NCI-H226 (cell line): ENCODE measurements around the gene PCNX1.
A peak's percentile ranks its signal among the peaks of the same experiment; 100 is the strongest.
"Not testable (repeated sequence)": the region's sequence is repeated elsewhere in the genome, so short reads cannot be mapped to it uniquely, and the experiment has no call there.

Experiments
- DNase-seq: peaks from one replicate; pipeline ENCODE4 v3.0.0-alpha.2; 2015

The PCNX1 gene

DNA sequence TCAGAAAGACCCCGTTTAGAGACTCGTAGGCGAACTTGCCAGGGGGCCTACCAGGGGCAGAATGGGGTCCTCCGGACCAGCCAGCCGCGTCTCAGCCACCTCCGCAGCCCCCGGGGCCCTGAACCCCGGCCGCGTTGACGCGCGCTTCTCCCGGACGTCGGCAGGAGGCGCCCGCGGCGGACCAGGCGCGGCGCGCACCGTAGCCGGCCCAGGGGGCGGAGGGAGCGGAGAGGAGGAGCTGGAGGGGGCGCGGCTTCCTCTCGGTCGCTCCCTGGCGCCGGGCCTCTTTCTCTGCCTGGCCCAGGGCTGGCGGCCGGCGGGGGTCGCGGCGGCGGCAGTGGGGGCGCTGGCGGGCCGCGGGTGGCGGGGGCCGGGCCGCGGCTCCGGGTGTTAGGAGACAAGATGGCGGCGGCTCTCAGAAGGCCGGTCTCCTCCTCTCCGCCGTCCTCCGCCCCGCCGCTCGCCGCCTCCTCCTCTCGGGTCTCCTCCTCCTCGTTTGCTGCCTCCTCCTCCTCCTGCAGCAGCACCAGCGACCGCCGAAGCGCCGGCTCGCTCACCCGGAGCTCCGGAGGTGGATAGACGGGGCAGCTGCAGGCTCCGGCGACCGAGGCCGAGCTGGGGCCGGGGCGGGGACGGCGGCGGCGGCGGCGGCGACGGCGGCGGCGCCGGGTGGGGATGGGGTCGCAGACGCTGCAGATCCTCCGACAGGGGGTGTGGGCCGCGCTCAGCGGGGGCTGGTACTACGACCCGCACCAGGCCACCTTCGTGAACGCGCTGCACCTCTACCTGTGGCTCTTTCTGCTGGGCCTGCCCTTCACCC is at the start of gene PCNX1:
PCNX1 (plus strand) TSS at position 284 of the 820 bp plus-strand sequence; CDS start at position 676, 392 bp downstream.
- DNase-seq, result peak; percentile 81

DNA sequence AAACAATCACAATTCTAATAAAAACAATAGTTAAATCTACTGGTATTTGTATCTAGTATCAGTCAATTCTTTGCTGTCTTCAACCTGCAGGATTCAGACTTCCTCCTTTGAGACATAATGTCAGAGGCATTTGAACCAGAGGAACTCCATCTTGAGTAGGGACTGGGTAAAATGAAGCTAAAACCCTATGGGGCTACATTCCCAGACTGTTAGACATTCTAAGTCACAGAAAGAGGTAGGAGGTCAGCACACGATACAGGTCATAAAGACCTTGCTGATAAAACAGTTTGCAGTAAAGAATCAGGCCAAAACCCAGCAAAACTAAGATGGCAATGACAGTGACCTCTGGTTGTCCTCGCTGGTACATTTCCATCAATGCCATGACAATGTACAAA is 49.8 kb upstream of the PCNX1 start:
- DNase-seq, result no peak

DNA sequence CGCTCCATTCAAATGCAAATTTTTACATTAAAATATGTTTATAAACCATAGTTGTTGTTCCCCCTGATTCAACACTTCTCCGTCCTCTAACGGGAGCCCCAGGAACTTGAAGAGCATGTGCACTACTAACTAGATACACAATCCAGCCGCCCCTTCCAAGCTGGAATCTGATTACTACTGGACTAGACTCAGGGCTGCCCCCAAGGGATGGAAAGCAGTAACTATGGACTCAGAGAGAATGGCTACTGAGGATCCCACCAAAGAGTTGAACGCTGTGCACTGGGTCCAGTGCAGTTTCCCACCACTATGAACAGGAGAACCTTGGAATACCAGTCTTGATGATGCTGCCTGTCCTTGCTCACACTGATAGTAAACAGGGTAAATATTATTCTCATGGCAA is 48.6 kb upstream of the PCNX1 start:
- no peak for DNase-seq

DNA sequence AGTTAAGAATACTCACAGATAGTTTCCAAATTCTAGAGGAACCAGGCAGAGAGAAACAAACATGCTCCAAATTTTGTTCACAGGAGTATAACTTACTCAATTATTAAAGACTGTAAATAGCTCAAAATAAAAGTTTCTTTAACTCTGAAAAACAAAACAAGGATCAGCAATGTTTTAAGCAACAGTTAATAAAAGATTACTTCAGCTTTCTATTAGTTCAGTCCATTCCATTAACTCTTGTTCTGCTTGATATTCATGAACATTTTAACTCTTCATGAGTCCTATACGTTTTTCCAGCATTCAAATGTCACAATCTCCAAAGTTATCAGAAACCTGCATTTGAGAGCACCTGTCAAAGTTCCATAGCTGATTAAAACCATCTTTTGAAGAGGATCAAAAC is 40.3 kb upstream of the PCNX1 start:
- not testable (repeated sequence) for DNase-seq

DNA sequence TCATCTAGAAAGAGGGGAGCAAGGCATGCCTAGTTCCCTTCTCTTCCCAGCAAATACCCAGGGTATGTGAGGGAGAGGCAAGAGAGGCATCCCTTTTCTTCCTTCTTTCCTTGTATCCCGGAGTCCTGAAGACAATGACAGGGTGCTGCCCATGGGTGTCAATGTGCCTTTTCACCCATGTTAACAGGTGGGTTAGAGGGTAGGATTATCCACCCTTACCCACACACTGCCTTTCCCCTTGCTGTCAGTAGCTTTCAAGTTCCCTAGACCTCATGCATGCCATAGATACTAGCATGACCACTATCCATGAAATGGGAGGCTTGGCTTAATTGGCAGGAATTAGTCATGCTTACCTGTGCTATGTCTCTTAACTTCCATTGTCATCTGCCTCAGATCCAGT is 36.3 kb upstream of the PCNX1 start:
- no peak for DNase-seq

DNA sequence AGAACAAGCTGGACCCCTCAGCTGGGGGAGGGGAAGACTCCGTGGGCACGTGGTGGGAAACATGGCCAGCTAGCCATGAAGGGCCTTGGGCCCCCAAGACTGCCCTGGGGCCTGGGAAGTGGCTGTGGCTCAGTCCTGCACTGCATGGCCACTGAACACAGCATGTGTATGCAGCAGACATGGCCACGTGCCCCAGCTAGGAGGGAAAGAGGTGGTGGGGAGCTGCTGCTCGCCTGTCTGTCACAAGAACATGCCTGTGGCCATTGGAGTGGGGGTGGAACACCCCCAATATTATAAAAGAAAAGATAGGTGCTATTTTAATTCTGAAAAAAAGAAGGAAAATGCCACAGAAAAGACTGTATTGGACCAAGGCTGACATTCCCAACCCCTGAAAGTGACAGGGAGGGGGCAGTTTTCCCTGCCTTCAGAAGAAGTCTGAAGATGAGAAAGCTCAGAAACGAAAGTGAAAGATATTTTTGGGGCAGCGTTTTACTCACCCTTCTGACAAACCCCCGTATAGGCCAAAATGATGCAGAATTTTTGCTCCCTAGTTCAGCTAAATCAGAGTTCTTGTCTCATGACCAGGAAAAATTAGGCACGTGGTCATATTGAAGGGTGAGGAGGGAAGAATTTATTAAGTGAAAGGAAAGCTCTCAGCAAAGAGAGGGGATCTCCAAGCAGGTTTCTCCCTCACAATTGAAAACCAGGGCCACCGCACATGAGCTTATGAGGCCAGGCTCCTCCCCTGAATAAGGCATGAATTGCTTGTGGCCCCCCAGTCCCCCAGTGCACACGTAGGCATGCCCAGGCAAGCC is 35.2 kb upstream of the PCNX1 start:
- no peak for DNase-seq

- DNase-seq, result no peak
Measured at GRCh38 chr14:70872678-70873020, 34.6 kb upstream of the PCNX1 start.

DNA sequence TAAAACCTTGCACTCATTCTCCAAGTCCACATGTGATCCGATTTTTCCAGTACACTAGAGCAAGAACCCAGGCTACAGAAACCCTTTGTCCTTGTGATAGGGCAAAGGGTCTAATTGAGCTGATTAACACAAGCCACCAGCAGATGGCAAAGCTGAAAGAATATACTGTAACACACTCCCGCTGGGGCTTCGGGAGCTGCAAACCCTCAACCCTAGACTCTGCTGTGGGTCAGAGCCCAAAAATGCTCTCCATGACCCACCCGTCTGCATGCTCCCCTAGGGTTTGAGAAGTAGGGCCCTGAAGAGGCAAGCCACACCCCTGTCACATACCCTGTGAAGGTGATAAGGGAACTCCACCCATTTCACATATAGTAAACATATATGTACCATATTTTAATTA is 33.6 kb upstream of the PCNX1 start:
- no peak for DNase-seq

DNA sequence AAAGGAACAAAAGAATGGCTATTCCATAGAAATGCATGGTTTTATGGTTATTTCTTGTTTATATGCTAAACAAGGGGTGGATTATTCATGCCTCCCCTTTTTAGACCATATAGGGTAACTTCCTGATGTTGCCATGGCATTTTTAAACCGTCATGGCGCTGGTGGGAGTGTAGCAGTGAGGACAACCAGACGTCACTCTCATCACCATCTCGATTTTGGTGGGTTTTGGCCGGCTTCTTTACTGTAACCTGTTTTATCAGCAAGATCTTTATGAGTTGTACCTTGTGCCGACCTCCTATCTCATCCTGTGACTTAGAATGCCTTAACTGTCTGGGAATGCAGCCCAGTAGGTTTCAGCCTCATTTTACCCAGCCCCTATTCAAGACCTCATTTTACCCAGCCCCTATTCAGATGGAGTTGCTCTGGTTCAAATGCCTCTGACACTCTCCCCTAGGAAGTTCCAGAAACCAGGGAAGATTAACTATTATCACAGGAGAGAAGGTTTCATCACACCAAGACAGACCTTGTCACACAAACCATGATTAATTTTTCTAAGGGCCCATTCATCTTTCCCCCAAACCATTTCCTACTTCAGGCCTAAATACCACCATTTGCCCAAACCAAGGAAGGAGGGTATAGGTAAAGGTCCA is 31.3 kb upstream of the PCNX1 start:
- not testable (repeated sequence) for DNase-seq

- no peak for DNase-seq
Measured at GRCh38 chr14:70879448-70879847, 27.8 kb upstream of the PCNX1 start.

GRCh38 chr14:70880888-70881287 is 26.4 kb upstream of the PCNX1 start:
- DNase-seq, result not testable (repeated sequence)

DNA sequence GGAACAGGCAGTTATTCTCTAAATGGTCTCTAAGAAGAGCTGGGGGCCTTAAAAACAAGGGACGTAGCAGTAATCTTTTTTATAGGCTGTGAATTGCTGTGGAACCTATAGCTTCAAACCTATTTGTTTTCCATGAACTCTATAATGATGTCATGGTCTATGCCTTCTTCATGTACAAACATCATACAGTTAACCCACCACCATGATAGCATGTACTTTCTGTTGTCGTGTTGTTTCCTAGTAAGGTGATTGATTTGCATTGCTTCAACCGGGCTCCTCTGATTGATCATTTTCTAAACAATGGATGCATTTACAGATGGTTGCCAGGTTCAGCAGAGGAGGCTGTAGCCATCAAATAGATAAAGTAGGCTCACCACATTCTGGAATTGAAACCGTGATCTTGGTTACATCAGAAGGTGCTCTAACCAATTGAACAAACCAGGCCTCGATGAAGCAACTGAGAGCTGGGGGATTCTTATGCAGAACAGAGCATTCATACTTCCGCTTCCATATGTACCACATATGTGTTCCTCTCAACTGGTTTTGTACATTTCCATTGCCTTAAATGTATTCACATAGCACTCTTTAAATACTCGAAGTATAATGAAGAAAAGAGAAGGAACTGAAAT is 25.6 kb upstream of the PCNX1 start:
- DNase-seq, result no peak

DNA sequence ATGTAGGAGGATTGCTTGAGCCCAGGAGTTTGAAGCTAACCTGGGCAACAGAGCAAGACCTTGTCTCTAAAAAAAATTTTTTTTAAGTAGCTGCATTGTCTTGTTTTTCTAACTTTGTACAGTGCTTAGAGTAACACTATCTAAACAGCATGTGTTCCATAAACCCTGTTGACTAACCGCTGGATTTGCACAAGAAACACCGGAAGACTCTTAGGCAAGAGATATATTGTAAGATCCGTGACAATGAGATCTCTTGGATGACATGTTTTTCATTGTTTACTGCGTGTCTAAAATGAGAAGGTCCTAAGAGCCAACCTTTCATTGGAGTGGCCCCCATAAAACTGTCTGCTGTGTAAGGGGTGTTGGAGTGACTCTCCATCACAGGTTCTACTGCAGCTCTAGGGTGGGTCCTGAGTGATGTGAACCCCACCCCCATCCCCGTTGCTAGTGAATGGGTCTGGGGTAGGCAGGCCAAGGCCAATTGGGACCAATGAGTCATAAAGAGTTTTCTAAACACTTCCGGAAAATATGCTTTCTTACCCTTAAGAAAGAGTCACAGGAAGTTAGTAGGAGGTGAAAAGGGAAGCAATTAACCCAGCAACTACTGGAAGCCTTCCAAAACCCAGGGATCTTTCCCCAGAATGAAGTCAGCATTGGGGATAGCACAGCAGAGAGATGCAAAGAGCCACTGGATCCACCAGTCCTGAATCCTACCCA is 24.3 kb upstream of the PCNX1 start:
- peak; percentile 65 for DNase-seq

GRCh38 chr14:70884595-70885342 is 22.5 kb upstream of the PCNX1 start:
- DNase-seq, result no peak

DNA sequence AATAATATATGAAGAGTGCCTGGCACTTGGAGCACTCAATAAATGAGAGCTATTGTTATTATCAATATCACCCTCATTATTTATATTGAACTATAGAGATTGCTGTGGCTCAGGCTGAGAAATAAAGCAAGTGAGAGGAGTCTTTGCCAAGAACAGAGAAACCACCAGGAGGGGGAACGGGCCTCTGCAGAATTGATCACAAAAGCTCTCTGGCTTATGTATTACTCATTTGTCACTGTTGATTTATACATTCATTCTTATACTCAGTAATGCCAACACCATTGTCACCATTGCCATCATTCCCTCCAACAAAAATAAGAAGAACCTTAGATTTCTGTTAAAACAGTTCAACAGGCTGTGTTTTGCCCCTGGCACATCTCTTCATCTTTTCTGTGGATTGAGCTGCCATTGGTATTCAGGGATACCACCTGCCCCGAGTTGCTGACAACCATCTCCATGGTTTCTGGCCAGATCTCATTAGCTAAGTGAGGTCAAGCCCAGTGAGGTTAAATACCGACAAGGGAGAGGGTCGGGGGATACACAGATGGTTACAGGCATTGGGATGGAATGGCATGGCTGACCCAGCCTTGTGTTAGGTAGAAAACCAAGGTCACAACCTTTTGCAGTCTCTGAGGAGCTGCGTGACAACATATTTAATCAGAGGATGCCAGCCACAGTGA is 21.8 kb upstream of the PCNX1 start:
- no peak for DNase-seq

- no peak for DNase-seq
Measured at GRCh38 chr14:70886421-70887206, 20.6 kb upstream of the PCNX1 start.

DNA sequence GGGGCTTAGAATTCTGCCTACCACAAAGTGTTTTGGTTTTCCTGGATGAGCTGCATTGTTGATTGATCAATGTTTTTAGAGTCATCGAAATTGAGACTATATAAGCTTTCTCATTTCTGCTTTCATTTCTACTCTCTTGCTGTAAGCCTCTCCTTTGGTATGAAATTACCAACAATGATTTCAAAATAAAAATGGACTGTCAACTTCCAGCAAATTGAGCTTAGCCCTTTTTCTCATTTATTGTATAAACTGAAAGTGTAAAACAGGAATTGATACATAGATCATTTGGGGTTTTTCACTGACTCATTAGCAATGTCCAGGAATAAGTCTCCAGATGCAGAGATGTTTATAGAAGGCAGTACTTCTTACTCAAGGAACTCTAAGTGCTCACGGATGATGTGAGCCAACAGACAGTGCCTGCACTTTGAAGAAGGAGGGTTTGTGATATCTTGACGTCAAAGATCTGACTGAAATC is 20.0 kb upstream of the PCNX1 start:
- DNase-seq, result no peak

DNA sequence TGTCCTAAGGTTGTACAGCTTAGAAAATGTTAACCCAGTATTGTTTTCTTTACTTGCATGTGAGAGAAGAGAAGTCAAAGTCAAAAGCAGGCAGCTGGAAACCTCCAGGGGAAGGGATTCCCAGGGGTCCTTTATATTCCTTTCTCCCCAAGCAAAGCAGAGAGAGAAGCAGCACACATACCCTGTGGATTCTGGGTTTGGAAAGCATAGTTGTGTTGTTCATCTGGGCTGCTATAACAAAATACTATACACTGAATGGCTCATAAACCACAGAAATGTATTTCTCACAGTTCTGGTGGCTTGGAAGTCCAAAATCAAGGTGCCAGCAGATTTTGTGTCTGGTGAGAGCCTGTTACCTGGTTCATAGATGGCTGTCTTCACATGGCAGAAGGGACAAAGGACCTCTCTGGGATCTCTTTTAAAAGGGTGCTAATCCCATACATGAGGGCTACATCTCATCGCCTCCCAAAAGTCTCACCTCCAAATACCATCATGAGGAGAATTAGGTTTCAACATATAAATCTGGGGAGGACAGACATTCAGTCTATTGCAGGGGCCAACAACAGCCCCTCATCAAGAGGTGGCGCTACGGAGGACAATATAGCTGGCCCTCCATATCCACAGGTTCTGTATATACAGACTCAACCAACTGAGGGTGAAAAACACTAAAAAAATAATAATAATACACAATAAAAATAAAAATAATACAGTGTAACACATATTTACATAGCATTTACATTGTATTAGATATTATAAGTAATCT is 19.3 kb upstream of the PCNX1 start:
- no peak for DNase-seq

DNA sequence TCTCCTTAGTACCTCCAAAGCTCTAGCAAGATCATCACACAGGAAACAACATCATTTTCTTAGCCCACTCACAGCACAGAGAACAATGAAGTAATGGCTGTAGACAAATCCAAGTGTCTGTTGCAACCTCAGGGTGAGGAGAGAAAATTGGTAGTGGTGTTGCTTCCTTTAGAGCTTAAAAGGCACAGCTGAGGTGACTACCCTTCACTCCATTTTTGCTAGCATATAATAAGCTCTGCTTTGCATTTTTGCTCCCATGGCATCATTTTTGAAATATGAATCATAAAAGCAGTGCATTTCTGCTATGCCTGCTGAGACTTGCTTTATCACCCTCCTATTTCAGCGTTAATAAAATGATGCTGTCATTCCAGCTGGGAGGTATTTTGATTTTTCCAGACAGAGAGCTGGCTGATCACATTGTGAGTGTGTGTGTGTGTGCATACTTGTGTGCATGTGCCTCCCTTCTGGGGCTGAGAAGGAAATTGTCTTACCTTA is 18.5 kb upstream of the PCNX1 start:
- peak; percentile 68 for DNase-seq
